HFFc6 (cell line): ENCODE measurements around the gene RPL13. TPM values are rescaled to one million over a fixed set of nuclear protein-coding genes. Genes with fewer than 3 reads are reported as not detected.
"Not testable (repeated sequence)": the region's sequence is repeated elsewhere in the genome, so short reads cannot be mapped to it uniquely, and the experiment has no call there.

Source experiments
- DNase-seq: peaks from one replicate; pipeline ENCODE4 v3.0.0-alpha.2; 2018
- H3K27ac Mint-ChIP-seq: 2 replicates; pipeline ENCODE4 v1.8.0; 2020; ENCODE audit warnings: mild to moderate bottlenecking, mixed read lengths
- H3K27me3 Mint-ChIP-seq: 2 replicates; pipeline ENCODE4 v1.8.0; 2021; ENCODE audit warnings: mild to moderate bottlenecking, moderate library complexity, mixed read lengths; ENCODE audit not compliant: insufficient read depth
- H3K36me3 Mint-ChIP-seq: 2 replicates; pipeline ENCODE4 v1.8.0; 2021; ENCODE audit warnings: low read depth, mixed read lengths
- H3K4me1 Mint-ChIP-seq: 2 replicates; pipeline ENCODE4 v1.8.0; 2020; ENCODE audit warnings: low read depth, mixed read lengths
- H3K4me3 Mint-ChIP-seq: 2 replicates; pipeline ENCODE4 v1.8.0; 2020; ENCODE audit warnings: mild to moderate bottlenecking, moderate library complexity, mixed read lengths
- H3K9me3 Mint-ChIP-seq: 2 replicates; pipeline ENCODE4 v1.8.0; 2020; ENCODE audit warnings: mild to moderate bottlenecking, mixed read lengths
- total RNA-seq, 6 experiments: library from RNA; stranded (reverse); fragmentation: NEBNext Ultra II Directional; extraction: Animal tissue kit (Norgen Biotek cat#: 25700); gene quantifications; 2 replicates in 1 of 6; 3 replicates in 5 of 6; pipeline ENCODE4 v1.2.3, GENCODE V29; 2021
- TF ChIP-seq, protein P1 (sequence below): fragments of 200-600 bp; sonication (generic); IDR thresholded peaks from 2 replicates; pipeline ENCODE4 v1.5.0; 2021; ENCODE audit warnings: antibody characterized with exemption, mild to moderate bottlenecking

RPL13 gene
- total RNA-seq, 6 experiments from 2014 or later = 1,572 to 1,808 (median 1,628) TPM

GRCh38 chr16:89569506-89570341, 9.2 kb downstream of the RPL13 start:
- TF ChIP-seq, protein P1, sequence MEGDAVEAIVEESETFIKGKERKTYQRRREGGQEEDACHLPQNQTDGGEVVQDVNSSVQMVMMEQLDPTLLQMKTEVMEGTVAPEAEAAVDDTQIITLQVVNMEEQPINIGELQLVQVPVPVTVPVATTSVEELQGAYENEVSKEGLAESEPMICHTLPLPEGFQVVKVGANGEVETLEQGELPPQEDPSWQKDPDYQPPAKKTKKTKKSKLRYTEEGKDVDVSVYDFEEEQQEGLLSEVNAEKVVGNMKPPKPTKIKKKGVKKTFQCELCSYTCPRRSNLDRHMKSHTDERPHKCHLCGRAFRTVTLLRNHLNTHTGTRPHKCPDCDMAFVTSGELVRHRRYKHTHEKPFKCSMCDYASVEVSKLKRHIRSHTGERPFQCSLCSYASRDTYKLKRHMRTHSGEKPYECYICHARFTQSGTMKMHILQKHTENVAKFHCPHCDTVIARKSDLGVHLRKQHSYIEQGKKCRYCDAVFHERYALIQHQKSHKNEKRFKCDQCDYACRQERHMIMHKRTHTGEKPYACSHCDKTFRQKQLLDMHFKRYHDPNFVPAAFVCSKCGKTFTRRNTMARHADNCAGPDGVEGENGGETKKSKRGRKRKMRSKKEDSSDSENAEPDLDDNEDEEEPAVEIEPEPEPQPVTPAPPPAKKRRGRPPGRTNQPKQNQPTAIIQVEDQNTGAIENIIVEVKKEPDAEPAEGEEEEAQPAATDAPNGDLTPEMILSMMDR = no peak
- Mint-ChIP-seq H3K27me3 (peaks cover 13% of the 10 kb centered on the region), H3K4me3 (no peak overlapping the region), H3K36me3 (peaks cover 5% of the 10 kb centered on the region), H3K27ac (no peak overlapping the region), H3K9me3 (no peaks in the 10 kb centered on the region), H3K4me1 (peaks cover 14% of the 10 kb centered on the region)
- no peak for DNase-seq

DNA sequence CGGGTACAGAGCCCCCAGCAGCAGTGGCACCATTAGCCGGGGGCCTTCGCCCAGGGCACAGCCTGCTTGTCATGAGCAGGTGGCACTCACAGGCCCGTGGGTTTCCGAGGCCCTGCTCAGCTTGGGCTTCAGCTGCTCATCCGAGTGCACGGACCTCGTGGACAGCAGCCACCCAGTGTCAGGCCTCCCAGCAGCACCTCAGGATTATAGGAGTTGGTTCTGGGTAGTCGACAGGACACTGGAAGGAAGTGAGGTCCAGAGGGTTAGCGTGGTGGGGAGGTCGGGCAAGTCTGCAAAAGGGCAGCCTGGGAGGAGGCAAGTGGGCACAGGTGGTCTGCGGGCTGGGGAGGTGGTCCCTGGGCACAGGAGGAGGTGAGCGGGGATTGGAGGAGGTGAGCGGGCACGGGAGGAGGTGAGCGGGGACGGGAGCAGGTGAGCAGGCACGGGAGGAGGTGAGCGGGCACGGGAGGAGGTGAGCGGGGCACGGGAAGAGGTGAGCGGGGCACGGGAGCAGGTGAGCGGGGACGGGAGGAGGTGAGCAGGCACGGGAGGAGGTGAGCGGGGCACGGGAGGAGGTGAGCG, 10.0 kb downstream of the RPL13 start:
- Mint-ChIP-seq H3K4me3 (no peak overlapping the region), H3K9me3 (no peaks in the 10 kb centered on the region), H3K27ac (no peak overlapping the region), H3K36me3 (no peaks in the 10 kb centered on the region), H3K4me1 (peaks cover 7% of the 10 kb centered on the region), H3K27me3 (peaks cover 13% of the 10 kb centered on the region)
- no peak for DNase-seq
- TF ChIP-seq, protein P1 = no peak

- not testable (repeated sequence) for H3K4me3 Mint-ChIP-seq, H3K27ac Mint-ChIP-seq, H3K4me1 Mint-ChIP-seq, H3K36me3 Mint-ChIP-seq, DNase-seq, H3K27me3 Mint-ChIP-seq, H3K9me3 Mint-ChIP-seq
Observed at GRCh38 chr16:89570983-89571598, 10.6 kb downstream of the RPL13 start.

DNA sequence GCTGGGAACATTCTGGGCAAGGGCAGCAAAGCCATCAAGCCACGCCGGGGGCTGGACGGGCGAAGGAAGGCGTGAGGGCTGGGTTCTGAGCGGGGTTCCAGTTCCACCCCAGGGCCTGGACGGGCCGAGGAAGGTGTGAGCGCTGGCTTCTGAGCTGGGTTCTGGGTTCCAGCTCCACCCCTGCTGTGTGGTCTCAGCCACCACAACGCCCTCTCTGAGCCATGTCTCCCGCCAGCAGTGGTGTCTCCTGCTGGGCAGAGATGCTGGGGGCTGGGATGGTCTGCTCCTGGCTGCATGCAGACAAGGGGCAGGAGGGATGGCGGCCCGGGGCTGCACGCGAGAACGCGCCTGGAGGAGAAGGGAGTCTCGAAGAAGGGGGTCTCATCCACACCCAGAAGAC, 11.2 kb downstream of the RPL13 start:
- H3K9me3 Mint-ChIP-seq = no peaks in the 10 kb centered on the region
- H3K27ac Mint-ChIP-seq = no peak overlapping the region
- DNase-seq = no peak
- no peak overlapping the region for H3K4me3 Mint-ChIP-seq
- TF ChIP-seq, protein P1 = no peak
- no peaks in the 10 kb centered on the region for H3K36me3 Mint-ChIP-seq
- H3K4me1 Mint-ChIP-seq = no peaks in the 10 kb centered on the region
- H3K27me3 Mint-ChIP-seq = peaks cover 4% of the 10 kb centered on the region

DNA sequence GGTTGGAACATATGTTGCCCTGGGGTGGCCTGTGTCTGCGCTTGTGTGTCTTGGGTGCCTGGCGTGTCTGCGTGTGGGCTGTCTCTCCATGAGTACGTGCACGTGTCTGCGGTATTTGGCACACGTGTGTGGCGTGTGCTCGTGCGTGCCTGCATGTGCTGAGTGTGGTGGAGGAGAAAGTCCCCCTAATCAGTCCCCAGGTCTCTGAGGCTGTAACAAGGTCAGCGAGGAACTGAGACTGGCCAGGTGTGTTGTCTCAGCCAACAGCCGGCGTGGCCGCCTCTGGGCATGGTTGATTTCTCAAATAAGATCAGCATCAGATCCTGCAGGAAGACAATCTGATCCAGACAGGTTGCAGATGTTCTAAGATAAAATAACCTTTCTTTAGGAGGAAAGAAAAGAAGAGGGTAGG, 11.6 kb downstream of the RPL13 start:
- DNase-seq = no peak
- H3K27me3 Mint-ChIP-seq = peaks cover 4% of the 10 kb centered on the region
- no peaks in the 10 kb centered on the region for H3K36me3 Mint-ChIP-seq
- TF ChIP-seq, protein P1 = no peak
- no peak overlapping the region for H3K27ac Mint-ChIP-seq
- H3K9me3 Mint-ChIP-seq = no peaks in the 10 kb centered on the region
- no peaks in the 10 kb centered on the region for H3K4me1 Mint-ChIP-seq
- no peak overlapping the region for H3K4me3 Mint-ChIP-seq
